Keratinocyte (primary cell): ENCODE results near the gene LPCAT4. TPM values are rescaled to one million over a fixed set of nuclear protein-coding genes. Genes with fewer than 3 reads are reported as not detected.

ENCODE experiments used
- DNase-seq: peaks from one replicate; pipeline ENCODE4 v3.0.0-alpha.2; 2011; ENCODE audit warnings: low read depth, missing footprints, low spot score
- FAIRE-seq: peaks from 2 replicates; lab custom pipeline; 2011; peaks lifted over from hg19 to GRCh38; lab: Jason Lieb, UNC
- H2AFZ ChIP-seq: 2 replicates; pipeline ENCODE4 v1.6.0; 2012; ENCODE audit warnings: low read length, control low read depth, inconsistent platforms; ENCODE audit not compliant: control insufficient read depth
- H3K27ac ChIP-seq: 2 replicates; pipeline ENCODE4 v1.5.1; 2011; ENCODE audit warnings: low read length; ENCODE audit not compliant: control insufficient read depth, insufficient read depth
- H3K27me3 ChIP-seq: 3 replicates; pipeline ENCODE4 v1.6.0; 2011; ENCODE audit warnings: low read length; ENCODE audit not compliant: control insufficient read depth, insufficient read depth; ENCODE audit errors: extremely low read depth
- H3K36me3 ChIP-seq, 2 experiments: 2 replicates in 1 of 2; 3 replicates in 1 of 2; pipeline ENCODE4 v1.5.1; 2011; ENCODE audit warnings: low read length in 2 of 2, mild to moderate bottlenecking in 1 of 2; ENCODE audit not compliant: control insufficient read depth in 2 of 2, insufficient read depth in 2 of 2; ENCODE audit errors: extremely low read depth in 1 of 2
- H3K4me1 ChIP-seq: 3 replicates; pipeline ENCODE4 v1.5.1; 2011; ENCODE audit warnings: low read length; ENCODE audit not compliant: control insufficient read depth, insufficient read depth; ENCODE audit errors: extremely low read depth
- H3K4me2 ChIP-seq: 3 replicates; pipeline ENCODE4 v1.6.0; 2011; ENCODE audit warnings: low read depth, low read length; ENCODE audit not compliant: control insufficient read depth, insufficient read depth; ENCODE audit errors: extremely low read depth
- H3K4me3 ChIP-seq, 3 experiments: fragments of 200-600 bp in 1 of 3; sonication (generic) in 1 of 3; 2 replicates in 2 of 3; 3 replicates in 1 of 3; pipeline ENCODE4 v1.5.1; 2011 to 2016; ENCODE audit warnings: low read length in 3 of 3, mild to moderate bottlenecking in 3 of 3, control low read depth in 2 of 3, inconsistent platforms in 1 of 3, low read depth in 1 of 3, mixed read lengths in 1 of 3, mixed run types in 1 of 3, moderate library complexity in 1 of 3; ENCODE audit not compliant: control insufficient read depth in 2 of 3, insufficient read depth in 2 of 3; ENCODE audit errors: extremely low read depth in 1 of 3
- H3K79me2 ChIP-seq: 2 replicates; pipeline ENCODE4 v1.6.0; 2012; ENCODE audit warnings: low read length; ENCODE audit not compliant: control insufficient read depth, insufficient read depth
- H3K9ac ChIP-seq: 3 replicates; pipeline ENCODE4 v1.6.0; 2011; ENCODE audit warnings: low read length; ENCODE audit not compliant: control insufficient read depth, insufficient read depth; ENCODE audit errors: extremely low read depth
- H3K9me1 ChIP-seq: 3 replicates; pipeline ENCODE4 v1.6.0; 2011; ENCODE audit warnings: low read length; ENCODE audit not compliant: control insufficient read depth, insufficient read depth; ENCODE audit errors: extremely low read depth
- H3K9me3 ChIP-seq: 2 replicates; pipeline ENCODE4 v1.5.1; 2012; ENCODE audit warnings: low read depth, low read length; ENCODE audit not compliant: control insufficient read depth
- H4K20me1 ChIP-seq: 3 replicates; pipeline ENCODE4 v1.6.0; 2011; ENCODE audit warnings: low read length; ENCODE audit not compliant: control insufficient read depth, insufficient read depth; ENCODE audit errors: extremely low read depth
- EZH2 ChIP-seq: IDR thresholded peaks from one replicate; pipeline ENCODE4 v1.6.1; 2012; ENCODE audit warnings: inconsistent platforms, mild to moderate bottlenecking, low read length, moderate library complexity
- dilution Hi-C: fragments of 300-500 bp; cut with MboI; formaldehyde crosslinking; loops from one replicate; pipeline ENCODE4 v1.7.0; 2020; ENCODE audit warnings: low sequenced_read_pairs; ENCODE audit not compliant: extremely low pct_ligation_motif_present
- polyA plus RNA-seq, 5 experiments: library from polyadenylated mRNA; depleted of rRNA in 3 of 5; stranded (reverse) in 3 of 5; stranded (forward) in 1 of 5; unstranded in 1 of 5; fragments of >200 nt; gene quantifications; 1 replicate in 1 of 5; 2 replicates in 3 of 5; 3 replicates in 1 of 5; pipeline versions ENCODE4 v1.2.1 to v1.2.3, GENCODE V29; 2011 to 2012; ENCODE audit warnings: missing spikeins in 2 of 5, low read depth in 1 of 5, low replicate concordance in 1 of 5
- TF ChIP-seq, protein P1 (sequence below), 3 experiments: IDR thresholded peaks in 1 of 3; conservative IDR thresholded peaks in 1 of 3; optimal IDR thresholded peaks in 1 of 3; 2 replicates in 2 of 3; 3 replicates in 1 of 3; pipeline versions ENCODE3 to v1.5.1; 2011; ENCODE audit warnings: low read length in 3 of 3, mild to moderate bottlenecking in 3 of 3, moderate library complexity in 2 of 3, control low read depth in 1 of 3, inconsistent platforms in 1 of 3; ENCODE audit not compliant: insufficient read depth in 2 of 3; ENCODE audit errors: extremely low read depth in 1 of 3

LPCAT4 gene
- polyA plus RNA-seq, 1 donor (not counting 4 experiments of a cell fraction or from before 2014, with no cell fraction given): 43.3 TPM

DNA sequence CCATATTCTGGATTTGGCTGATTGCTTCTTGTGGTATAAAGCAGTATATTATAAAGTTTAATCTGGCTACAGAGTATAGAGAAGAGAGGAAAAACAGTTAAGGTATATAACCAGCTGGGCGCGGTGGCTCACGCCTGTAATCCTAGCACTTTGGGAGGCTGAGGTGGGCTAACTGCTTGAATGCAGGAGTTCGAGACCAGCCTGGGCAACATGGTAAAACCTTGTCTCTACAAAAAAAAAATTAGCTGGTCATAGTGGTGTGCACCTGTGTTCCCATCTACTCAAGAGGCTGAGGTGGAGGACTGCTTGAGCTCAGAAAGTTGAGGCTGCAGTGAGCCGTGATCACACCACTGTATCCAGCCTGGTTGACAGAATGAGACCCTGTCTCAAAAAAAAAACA lies 36.7 kb downstream of the LPCAT4 start:
- Histone ChIP-seq H3K4me2 (no peak overlapping the region), H3K9ac (no peak overlapping the region), H3K4me3 (no peak overlapping the region), H3K36me3 (no peaks in the 10 kb centered on the region), H3K9me1 (no peaks in the 10 kb centered on the region), H2AFZ (no peak overlapping the region), H4K20me1 (no peaks in the 10 kb centered on the region), H3K9me3 (no peaks in the 10 kb centered on the region), H3K79me2 (no peaks in the 10 kb centered on the region), H3K27ac (no peak overlapping the region), H3K4me1 (no peaks in the 10 kb centered on the region), H3K27me3 (no peaks in the 10 kb centered on the region)
- dilution Hi-C loops: no loop called here
- FAIRE-seq (no peak), DNase-seq (no peak)
- no peak for TF ChIP-seq EZH2
- TF ChIP-seq, protein P1, sequence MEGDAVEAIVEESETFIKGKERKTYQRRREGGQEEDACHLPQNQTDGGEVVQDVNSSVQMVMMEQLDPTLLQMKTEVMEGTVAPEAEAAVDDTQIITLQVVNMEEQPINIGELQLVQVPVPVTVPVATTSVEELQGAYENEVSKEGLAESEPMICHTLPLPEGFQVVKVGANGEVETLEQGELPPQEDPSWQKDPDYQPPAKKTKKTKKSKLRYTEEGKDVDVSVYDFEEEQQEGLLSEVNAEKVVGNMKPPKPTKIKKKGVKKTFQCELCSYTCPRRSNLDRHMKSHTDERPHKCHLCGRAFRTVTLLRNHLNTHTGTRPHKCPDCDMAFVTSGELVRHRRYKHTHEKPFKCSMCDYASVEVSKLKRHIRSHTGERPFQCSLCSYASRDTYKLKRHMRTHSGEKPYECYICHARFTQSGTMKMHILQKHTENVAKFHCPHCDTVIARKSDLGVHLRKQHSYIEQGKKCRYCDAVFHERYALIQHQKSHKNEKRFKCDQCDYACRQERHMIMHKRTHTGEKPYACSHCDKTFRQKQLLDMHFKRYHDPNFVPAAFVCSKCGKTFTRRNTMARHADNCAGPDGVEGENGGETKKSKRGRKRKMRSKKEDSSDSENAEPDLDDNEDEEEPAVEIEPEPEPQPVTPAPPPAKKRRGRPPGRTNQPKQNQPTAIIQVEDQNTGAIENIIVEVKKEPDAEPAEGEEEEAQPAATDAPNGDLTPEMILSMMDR (optimal IDR thresholded peaks at IDR 0.05 in 1 of 3, IDR thresholded peaks at IDR 0.05 in 1 of 3, conservative IDR thresholded peaks at IDR 0.05 in 1 of 3; ENCODE audit: extremely low read depth in 1 of 3, insufficient read depth in 2 of 3, low read length in 3 of 3): no peak

DNA sequence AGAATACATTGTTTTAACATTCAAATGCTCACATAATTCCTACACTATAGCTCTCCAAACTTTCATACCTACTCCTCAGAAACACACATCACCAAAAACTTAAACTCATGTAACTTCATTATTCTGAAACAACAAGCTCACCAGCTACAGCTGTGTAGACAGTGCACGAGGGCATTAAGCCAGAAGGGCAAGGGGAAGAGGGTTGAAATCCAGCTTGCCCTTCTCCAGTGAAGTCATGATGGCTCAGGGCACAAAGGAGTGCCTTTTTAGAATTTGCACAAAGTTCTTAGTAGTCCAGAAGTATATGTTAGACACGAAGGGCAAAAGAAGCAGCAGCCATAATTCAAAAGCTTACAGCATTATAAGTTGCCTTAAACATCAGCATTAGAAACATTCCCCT lies 38.0 kb downstream of the LPCAT4 start:
- Histone ChIP-seq H4K20me1 (no peaks in the 10 kb centered on the region), H3K79me2 (no peaks in the 10 kb centered on the region), H3K9me3 (no peaks in the 10 kb centered on the region), H3K4me2 (no peak overlapping the region), H3K4me3 (no peak overlapping the region), H3K4me1 (no peaks in the 10 kb centered on the region), H3K9me1 (no peaks in the 10 kb centered on the region), H3K27me3 (no peaks in the 10 kb centered on the region), H3K36me3 (no peaks in the 10 kb centered on the region), H3K27ac (no peak overlapping the region), H2AFZ (no peak overlapping the region), H3K9ac (no peak overlapping the region)
- no peak for TF ChIP-seq EZH2
- TF ChIP-seq, protein P1 (optimal IDR thresholded peaks at IDR 0.05 in 1 of 3, IDR thresholded peaks at IDR 0.05 in 1 of 3, conservative IDR thresholded peaks at IDR 0.05 in 1 of 3; ENCODE audit: extremely low read depth in 1 of 3, insufficient read depth in 2 of 3, low read length in 3 of 3): no peak
- DNase-seq (no peak), FAIRE-seq (no peak)
- dilution Hi-C loops: no loop called here
